Measurements from ENCODE around the gene KIAA1191.

DNA sequence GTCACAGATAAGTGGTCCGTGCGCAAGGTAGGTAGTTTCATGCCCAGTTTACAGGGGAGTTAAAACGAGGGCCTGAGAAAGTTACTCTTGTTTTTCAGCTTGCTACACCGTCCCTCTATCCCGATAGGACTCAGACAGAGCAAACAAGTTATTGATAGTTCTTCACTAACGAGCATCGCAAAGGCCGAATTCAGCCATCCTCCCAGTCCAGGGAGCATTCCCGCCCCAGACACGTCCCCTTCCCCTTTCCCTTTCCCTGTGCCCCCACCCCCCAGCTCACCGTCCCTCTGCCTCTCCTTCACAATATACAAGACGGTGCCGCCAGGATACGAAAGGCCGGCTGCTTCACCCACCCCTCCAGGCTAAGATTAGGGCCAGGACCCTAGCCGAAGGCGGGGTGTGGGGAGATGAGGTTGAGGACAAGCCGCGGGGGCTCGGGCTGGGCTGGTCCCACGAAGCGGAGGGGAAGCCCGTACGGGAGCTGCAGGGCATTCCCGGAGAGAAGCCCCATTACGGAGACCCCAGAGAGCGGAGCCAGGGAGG is 599 bp downstream of the KIAA1191 start:
- TF ChIP-seq, protein P1, sequence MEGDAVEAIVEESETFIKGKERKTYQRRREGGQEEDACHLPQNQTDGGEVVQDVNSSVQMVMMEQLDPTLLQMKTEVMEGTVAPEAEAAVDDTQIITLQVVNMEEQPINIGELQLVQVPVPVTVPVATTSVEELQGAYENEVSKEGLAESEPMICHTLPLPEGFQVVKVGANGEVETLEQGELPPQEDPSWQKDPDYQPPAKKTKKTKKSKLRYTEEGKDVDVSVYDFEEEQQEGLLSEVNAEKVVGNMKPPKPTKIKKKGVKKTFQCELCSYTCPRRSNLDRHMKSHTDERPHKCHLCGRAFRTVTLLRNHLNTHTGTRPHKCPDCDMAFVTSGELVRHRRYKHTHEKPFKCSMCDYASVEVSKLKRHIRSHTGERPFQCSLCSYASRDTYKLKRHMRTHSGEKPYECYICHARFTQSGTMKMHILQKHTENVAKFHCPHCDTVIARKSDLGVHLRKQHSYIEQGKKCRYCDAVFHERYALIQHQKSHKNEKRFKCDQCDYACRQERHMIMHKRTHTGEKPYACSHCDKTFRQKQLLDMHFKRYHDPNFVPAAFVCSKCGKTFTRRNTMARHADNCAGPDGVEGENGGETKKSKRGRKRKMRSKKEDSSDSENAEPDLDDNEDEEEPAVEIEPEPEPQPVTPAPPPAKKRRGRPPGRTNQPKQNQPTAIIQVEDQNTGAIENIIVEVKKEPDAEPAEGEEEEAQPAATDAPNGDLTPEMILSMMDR (IDR thresholded peaks at IDR 0.05; ENCODE audit: poor library complexity), result no peak
- TF ChIP-seq EZH2 (IDR thresholded peaks at IDR 0.05; ENCODE audit: borderline replicate concordance), result no peak
- TF ChIP-seq EZH2phosphoT487 (IDR thresholded peaks at IDR 0.05; ENCODE audit: low read depth, severe bottlenecking, unreplicated experiment), result no peak
